Thyroid gland (tissue), 4 donors: ENCODE measurements around the gene LRRC30. TPM values are rescaled to one million over a fixed set of nuclear protein-coding genes. Genes with fewer than 3 reads are reported as not detected.

Source experiments
- DNase-seq, 2 donors: peaks; one replicate each; pipeline ENCODE4 v3.0.0-alpha.2; 2019
- H3K27ac ChIP-seq, 3 donors: fragments of 200-600 bp; sonication (generic); 1 replicate in 2 of 3; 2 replicates in 1 of 3; pipeline ENCODE4 v1.5.1; 2016 to 2019; ENCODE audit warnings: mild to moderate bottlenecking in 1 of 3, moderate library complexity in 1 of 3
- H3K27me3 ChIP-seq: fragments of 200-600 bp; sonication (generic); one replicate; pipeline ENCODE4 v1.5.1; 2019
- H3K36me3 ChIP-seq, 2 donors: fragments of 200-600 bp; sonication (generic); one replicate each; pipeline ENCODE4 v1.5.1; 2016 to 2019
- H3K4me1 ChIP-seq, 2 donors: fragments of 200-600 bp; sonication (generic); one replicate each; pipeline ENCODE4 v1.5.1; 2017 to 2019
- H3K4me3 ChIP-seq, 3 donors: fragments of 200-600 bp; sonication (generic); replicated peaks in 1 of 3; 1 replicate in 2 of 3; 2 replicates in 1 of 3; pipeline ENCODE4 v1.5.1; 2016; ENCODE audit warnings: mild to moderate bottlenecking in 1 of 3
- H3K9me3 ChIP-seq: fragments of 200-600 bp; sonication (generic); one replicate; pipeline ENCODE4 v1.5.1; 2017
- POLR2A ChIP-seq, 2 donors: fragments of 450-650 bp; IDR thresholded peaks; one replicate each; pipeline ENCODE4 v1.6.1; 2017; ENCODE audit warnings: antibody characterized with exemption in 2 of 2, mild to moderate bottlenecking in 2 of 2, moderate library complexity in 1 of 2
- WGBS, 2 donors: methylation state at CpG; one replicate each; pipeline ENCODE4 v1.1.5; 2017; 5-methylcytosine and 5-hydroxymethylcytosine counted together
- intact Hi-C: fragments of 100-400 bp; cut with DNase I; formaldehyde crosslinking; loops from one replicate; pipeline ENCODE4 v1.15.1; 2023
- total RNA-seq, 4 donors: library from RNA; depleted of rRNA; stranded (reverse); fragments of >200 nt; gene quantifications; one replicate each; pipeline ENCODE4 v1.2.3, GENCODE V29; 2016
- TF ChIP-seq, protein P1 (sequence below), 6 experiments: fragments of 200-600 bp in 3 of 6; fragments of 450-650 bp in 3 of 6; sonication (generic) in 3 of 6; IDR thresholded peaks; one replicate each; pipeline ENCODE4 v1.5.1; 2016 to 2019; ENCODE audit warnings: antibody characterized with exemption in 6 of 6, mild to moderate bottlenecking in 2 of 6, inconsistent platforms in 1 of 6, moderate library complexity in 1 of 6

Gene LRRC30
- total RNA-seq, 4 donors from 2014 or later: not detected

DNA sequence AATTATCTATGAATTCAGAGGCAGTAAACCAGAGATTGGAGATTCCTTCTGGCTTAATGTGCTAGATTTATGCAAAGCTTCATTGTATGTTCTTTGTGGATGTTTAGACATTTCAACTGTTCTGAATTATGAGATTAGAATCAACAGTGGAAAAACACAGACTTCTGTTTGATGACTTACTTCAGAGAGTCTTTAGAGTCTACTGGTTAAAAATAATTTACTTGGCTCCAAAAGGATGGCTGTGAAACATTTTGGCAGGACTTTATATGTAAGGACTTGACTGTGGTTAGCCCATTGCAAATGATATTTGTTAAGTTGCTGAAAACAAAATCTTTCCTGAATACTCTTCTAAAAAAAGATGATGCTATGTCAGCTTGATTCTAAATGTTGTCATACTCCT lies 25.5 kb upstream of the LRRC30 start:
- intact Hi-C loops: no loop called here
- TF ChIP-seq, protein P1, sequence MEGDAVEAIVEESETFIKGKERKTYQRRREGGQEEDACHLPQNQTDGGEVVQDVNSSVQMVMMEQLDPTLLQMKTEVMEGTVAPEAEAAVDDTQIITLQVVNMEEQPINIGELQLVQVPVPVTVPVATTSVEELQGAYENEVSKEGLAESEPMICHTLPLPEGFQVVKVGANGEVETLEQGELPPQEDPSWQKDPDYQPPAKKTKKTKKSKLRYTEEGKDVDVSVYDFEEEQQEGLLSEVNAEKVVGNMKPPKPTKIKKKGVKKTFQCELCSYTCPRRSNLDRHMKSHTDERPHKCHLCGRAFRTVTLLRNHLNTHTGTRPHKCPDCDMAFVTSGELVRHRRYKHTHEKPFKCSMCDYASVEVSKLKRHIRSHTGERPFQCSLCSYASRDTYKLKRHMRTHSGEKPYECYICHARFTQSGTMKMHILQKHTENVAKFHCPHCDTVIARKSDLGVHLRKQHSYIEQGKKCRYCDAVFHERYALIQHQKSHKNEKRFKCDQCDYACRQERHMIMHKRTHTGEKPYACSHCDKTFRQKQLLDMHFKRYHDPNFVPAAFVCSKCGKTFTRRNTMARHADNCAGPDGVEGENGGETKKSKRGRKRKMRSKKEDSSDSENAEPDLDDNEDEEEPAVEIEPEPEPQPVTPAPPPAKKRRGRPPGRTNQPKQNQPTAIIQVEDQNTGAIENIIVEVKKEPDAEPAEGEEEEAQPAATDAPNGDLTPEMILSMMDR (IDR thresholded peaks at IDR 0.05): no peak
- no peak for TF ChIP-seq POLR2A (IDR thresholded peaks at IDR 0.05)
- peaks cover 62 to 66% of the 10 kb centered on the region in 2 donors for H3K4me1 ChIP-seq
- no peaks in the 10 kb centered on the region for H3K9me3 ChIP-seq
- H3K36me3 ChIP-seq: no peaks in the 10 kb centered on the region
- peak overlapping the region; percentile 4 to 86 (median 85) for H3K27ac ChIP-seq
- H3K4me3 ChIP-seq: no peak overlapping the region
- DNase-seq: no peak
- no peaks in the 10 kb centered on the region for H3K27me3 ChIP-seq

DNA sequence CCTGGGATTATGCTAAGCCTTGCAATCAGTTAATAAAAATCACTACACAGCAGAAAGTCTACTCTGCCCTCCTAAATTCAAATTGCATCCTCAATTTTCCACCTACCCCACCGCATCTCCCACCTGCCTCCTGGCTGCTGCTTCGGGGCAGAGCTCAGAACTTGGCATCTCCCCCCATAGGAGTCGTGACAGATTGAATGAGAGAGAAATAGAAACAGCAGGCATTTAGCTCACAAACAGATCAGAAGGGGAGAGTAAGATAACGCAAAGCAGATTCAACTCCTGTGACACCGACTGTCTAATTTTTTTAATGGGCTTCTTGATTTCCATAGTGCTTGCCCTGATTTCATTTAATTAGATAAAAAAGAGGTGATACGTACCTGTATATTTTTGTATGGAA lies 24.7 kb upstream of the LRRC30 start:
- H3K9me3 ChIP-seq: no peaks in the 10 kb centered on the region
- DNase-seq: no peak
- intact Hi-C loops: no loop called here
- H3K27me3 ChIP-seq: no peaks in the 10 kb centered on the region
- peak overlapping the region in 2 of 3 donors; percentile 85 to 86 for H3K27ac ChIP-seq
- TF ChIP-seq, protein P1 (IDR thresholded peaks at IDR 0.05): no peak
- no peak for TF ChIP-seq POLR2A (IDR thresholded peaks at IDR 0.05)
- no peak overlapping the region for H3K4me3 ChIP-seq
- no peaks in the 10 kb centered on the region for H3K36me3 ChIP-seq
- H3K4me1 ChIP-seq: peaks cover 55 to 58% of the 10 kb centered on the region in 2 donors
- WGBS, 2 donors: 82 to 89% methylated on average over 6 of the region's 6 CpGs

DNA sequence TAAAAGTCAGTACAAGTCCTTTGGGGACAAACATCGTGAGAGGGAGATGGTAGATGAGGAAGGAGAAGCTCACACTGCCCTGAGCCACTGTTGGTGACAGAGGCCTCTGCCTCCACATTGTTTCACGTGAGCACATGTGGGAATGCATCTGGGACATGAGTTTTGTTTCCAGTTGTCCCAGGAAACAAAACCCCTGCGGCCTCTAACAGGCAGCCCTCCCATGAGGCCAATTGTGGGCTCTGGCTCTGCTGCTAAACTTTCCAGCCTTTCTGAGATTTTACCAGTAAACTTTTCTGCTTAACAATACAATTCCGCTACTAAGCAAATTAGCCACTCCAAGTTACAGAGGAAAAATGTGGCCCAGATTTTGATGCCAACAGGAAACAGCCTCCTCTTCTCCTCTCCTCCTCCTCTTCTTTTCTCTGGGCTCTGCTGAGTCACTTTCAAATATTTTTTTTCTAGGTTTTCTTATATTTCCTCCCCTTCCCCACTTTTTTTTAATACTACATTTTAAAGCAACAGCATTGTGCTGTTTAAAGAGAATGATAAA lies 23.4 kb upstream of the LRRC30 start:
- 57 to 65% methylated on average over 4 of the region's 4 CpGs for WGBS, 2 donors
- no peaks in the 10 kb centered on the region for H3K27me3 ChIP-seq
- intact Hi-C loops: no loop called here

DNA sequence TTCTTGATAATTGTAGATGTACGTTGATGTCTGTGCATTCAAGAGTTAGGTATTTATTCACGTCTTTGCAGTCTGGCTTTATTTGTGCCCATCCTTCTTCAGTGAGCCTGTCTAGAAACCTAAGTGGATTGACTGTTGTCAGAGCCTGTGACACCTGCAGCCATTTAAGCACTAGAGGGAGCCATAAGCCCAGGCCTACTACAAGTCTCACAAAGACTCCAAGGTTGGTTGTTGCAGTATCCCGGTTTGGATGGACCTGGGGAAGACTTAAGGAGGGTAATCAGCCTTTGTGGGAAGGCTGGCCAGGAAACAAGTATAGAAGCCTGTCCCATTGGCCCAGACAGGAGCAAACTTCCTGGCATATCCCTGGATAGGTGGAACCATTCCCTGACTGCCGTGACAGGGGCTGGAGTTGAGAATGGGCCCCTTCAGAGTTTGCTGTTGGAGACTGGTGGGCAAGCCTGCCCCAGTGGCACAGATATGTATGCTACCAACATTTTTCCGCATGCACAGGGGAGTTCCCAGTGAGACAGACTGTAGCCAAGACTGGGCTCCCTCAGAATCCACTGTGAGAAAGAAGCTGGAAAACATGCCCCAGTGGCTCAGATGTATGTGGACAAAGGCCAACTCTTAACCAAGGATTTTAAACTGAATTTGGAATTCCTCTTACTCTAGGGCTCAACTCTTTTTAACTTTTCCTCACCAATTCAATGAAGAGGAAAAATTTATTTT lies 9.3 kb upstream of the LRRC30 start:
- Histone ChIP-seq H3K4me3 (no peak overlapping the region), H3K27me3 (no peaks in the 10 kb centered on the region), H3K27ac (peak overlapping the region; percentile 71 to 80 (median 77)), H3K9me3 (no peaks in the 10 kb centered on the region), H3K36me3 (no peaks in the 10 kb centered on the region), H3K4me1 (peaks cover 13 to 14% of the 10 kb centered on the region in 2 donors)
- 28 to 52% methylated on average over 5 of the region's 5 CpGs for WGBS, 2 donors
- TF ChIP-seq, protein P1 (IDR thresholded peaks at IDR 0.05): peak; percentile 22 to 82 (median 72)
- no peak for TF ChIP-seq POLR2A (IDR thresholded peaks at IDR 0.05)
- intact Hi-C loops: no loop called here
- DNase-seq: peak; percentile 66 to 67

More for the DNA sequence above, 23.4 kb upstream of the LRRC30 start:
- no peaks in the 10 kb centered on the region for H3K36me3 ChIP-seq
- peak overlapping the region; percentile 41 to 89 (median 77) for H3K27ac ChIP-seq
- H3K9me3 ChIP-seq: no peaks in the 10 kb centered on the region
- DNase-seq: peak in 1 of 2 donors; percentile 33
- TF ChIP-seq, protein P1 (IDR thresholded peaks at IDR 0.05): no peak
- TF ChIP-seq POLR2A (IDR thresholded peaks at IDR 0.05): no peak
- H3K4me3 ChIP-seq: no peak overlapping the region
- peaks cover 47 to 48% of the 10 kb centered on the region in 2 donors for H3K4me1 ChIP-seq

DNA sequence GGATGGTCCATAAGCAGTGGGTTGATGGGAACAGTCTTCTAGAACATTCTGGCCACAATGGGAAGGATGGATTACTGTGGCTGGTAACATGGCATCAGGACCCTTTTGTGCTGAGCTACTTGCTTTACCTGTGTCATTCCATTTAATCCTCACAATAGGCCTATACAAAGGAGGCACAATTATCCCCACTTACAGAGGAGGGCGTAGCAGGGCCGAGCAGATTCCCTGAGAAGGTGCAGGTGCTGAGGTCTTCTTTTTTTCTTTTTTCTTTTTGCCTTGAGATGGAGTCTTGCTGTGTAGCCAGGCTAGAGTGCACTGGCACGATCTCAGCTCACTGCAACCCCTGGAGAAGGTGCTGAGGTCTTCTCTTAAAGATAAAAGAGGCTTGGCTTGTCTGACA lies 6.7 kb upstream of the LRRC30 start:
- Histone ChIP-seq H3K9me3 (no peaks in the 10 kb centered on the region), H3K36me3 (no peaks in the 10 kb centered on the region), H3K27me3 (no peaks in the 10 kb centered on the region), H3K27ac (no peak overlapping the region), H3K4me3 (no peak overlapping the region), H3K4me1 (peaks cover 17 to 18% of the 10 kb centered on the region in 2 donors)
- DNase-seq: no peak
- intact Hi-C loops: no loop called here
- TF ChIP-seq, protein P1 (IDR thresholded peaks at IDR 0.05): no peak
- no peak for TF ChIP-seq POLR2A (IDR thresholded peaks at IDR 0.05)
- WGBS, 2 donors: 77 to 90% methylated on average over 3 of the region's 3 CpGs
